GM19438 (cell line): Measurements from ENCODE around the gene ITSN1.
"Not testable (repeated sequence)": the region's sequence is repeated elsewhere in the genome, so short reads cannot be mapped to it uniquely, and the experiment has no call there.

Experiments
- ATAC-seq: cut with Tn5 transposase; IDR thresholded peaks from one replicate; pipeline ENCODE4 v1.9.1; 2021; ENCODE audit warnings: low read depth; ENCODE audit not compliant: unreplicated experiment

Gene ITSN1

GRCh38 chr21:33855190-33855589, 212.9 kb downstream of the ITSN1 start:
- no peak for ATAC-seq

GRCh38 chr21:33856893-33857527, 214.7 kb downstream of the ITSN1 start:
- no peak for ATAC-seq

GRCh38 chr21:33857846-33858666, 215.8 kb downstream of the ITSN1 start:
- no peak for ATAC-seq

GRCh38 chr21:33858667-33859372, 216.5 kb downstream of the ITSN1 start:
- no peak for ATAC-seq

GRCh38 chr21:33859373-33860102, 217.2 kb downstream of the ITSN1 start:
- ATAC-seq: no peak

- no peak for ATAC-seq
Measured at GRCh38 chr21:33860332-33860879, 218.1 kb downstream of the ITSN1 start.

- no peak for ATAC-seq
Measured at GRCh38 chr21:33861125-33861524, 218.8 kb downstream of the ITSN1 start.

GRCh38 chr21:33863191-33863590, 220.9 kb downstream of the ITSN1 start:
- not testable (repeated sequence) for ATAC-seq

GRCh38 chr21:33864150-33864549, 221.8 kb downstream of the ITSN1 start:
- ATAC-seq: no peak

- ATAC-seq: no peak
Measured at GRCh38 chr21:33865176-33865575, 222.9 kb downstream of the ITSN1 start.

- no peak for ATAC-seq
Measured at GRCh38 chr21:33865996-33866575, 223.8 kb downstream of the ITSN1 start.

GRCh38 chr21:33866826-33867225, 224.5 kb downstream of the ITSN1 start:
- no peak for ATAC-seq

GRCh38 chr21:33867868-33868267, 225.6 kb downstream of the ITSN1 start:
- not testable (repeated sequence) for ATAC-seq

- ATAC-seq: no peak
Measured at GRCh38 chr21:33869873-33870272, 227.6 kb downstream of the ITSN1 start.

GRCh38 chr21:33870768-33871167, 228.5 kb downstream of the ITSN1 start:
- no peak for ATAC-seq

- ATAC-seq: no peak
Measured at GRCh38 chr21:33871171-33871570, 228.9 kb downstream of the ITSN1 start.

GRCh38 chr21:33872881-33873515, 230.7 kb downstream of the ITSN1 start:
- no peak for ATAC-seq

GRCh38 chr21:33874161-33874560, 231.9 kb downstream of the ITSN1 start:
- no peak for ATAC-seq

GRCh38 chr21:33875026-33875695, 232.9 kb downstream of the ITSN1 start:
- no peak for ATAC-seq
